Erythroblast (primary cell): Measurements from ENCODE around the gene SCYGR3.

Source experiments
- GATA1 ChIP-seq: IDR thresholded peaks from 2 replicates; pipeline ENCODE4 v1.6.1; 2011; ENCODE audit warnings: low read depth, mild to moderate bottlenecking, control low read depth, low read length, moderate library complexity
- POLR2A ChIP-seq: IDR thresholded peaks from 2 replicates; pipeline ENCODE4 v1.6.1; 2011; ENCODE audit warnings: mild to moderate bottlenecking, low read length

DNA sequence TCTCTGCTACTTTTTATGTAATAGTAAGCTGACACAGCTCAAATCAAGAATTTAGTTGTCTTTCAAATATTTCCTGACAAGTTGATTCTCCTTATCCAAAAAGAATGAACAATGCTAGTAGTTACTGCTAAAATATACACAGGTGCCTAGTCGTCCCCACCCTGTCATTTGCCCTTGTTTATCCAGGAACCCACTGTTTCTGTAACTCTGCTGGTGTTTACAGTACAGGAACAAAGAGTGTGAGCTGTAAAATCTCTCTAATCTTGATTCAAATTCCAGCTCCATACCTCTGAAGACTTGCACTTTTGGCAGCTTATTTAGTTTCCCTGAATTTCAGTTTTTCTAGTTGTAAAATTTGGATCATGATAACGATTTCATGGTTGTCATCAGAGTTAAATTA lies 37.1 kb downstream of the SCYGR3 start:
- TF ChIP-seq POLR2A (no peak), GATA1 (no peak)
